H54 (cell line): ENCODE measurements around the gene GCGR.

ENCODE experiments used
- DNase-seq: peaks from one replicate; pipeline ENCODE4 v3.0.0; 2011; ENCODE audit warnings: low spot score, mixed read lengths; ENCODE audit not compliant: insufficient read length
- FAIRE-seq: peaks from 3 replicates; lab custom pipeline; 2011; peaks lifted over from hg19 to GRCh38; lab: Jason Lieb, UNC
- POLR2A ChIP-seq: IDR thresholded peaks from 2 replicates; pipeline ENCODE4 v1.6.1; 2011; ENCODE audit warnings: low read depth, mild to moderate bottlenecking, low read length

The GCGR gene

GRCh38 chr17:81842725-81843504 is 39.0 kb downstream of the GCGR start:
- FAIRE-seq (no peak), DNase-seq (no peak)
- TF ChIP-seq POLR2A = no peak

- FAIRE-seq (no peak), DNase-seq (no peak)
- no peak for TF ChIP-seq POLR2A
These were observed 39.9 kb downstream of the GCGR start for GRCh38 chr17:81843713-81844326.

GRCh38 chr17:81844327-81844851 is 40.4 kb downstream of the GCGR start:
- TF ChIP-seq POLR2A = no peak
- DNase-seq (no peak), FAIRE-seq (no peak)

- TF ChIP-seq POLR2A = no peak
- FAIRE-seq (no peak), DNase-seq (no peak)
These were observed 40.9 kb downstream of the GCGR start for GRCh38 chr17:81844887-81845286.

- DNase-seq (no peak), FAIRE-seq (no peak)
- no peak for TF ChIP-seq POLR2A
These were observed 41.4 kb downstream of the GCGR start for GRCh38 chr17:81845361-81845760.

GRCh38 chr17:81845881-81846742 is 42.2 kb downstream of the GCGR start:
- no peak for FAIRE-seq
- no peak for TF ChIP-seq POLR2A
- DNase-seq = no peak

- FAIRE-seq (no peak), DNase-seq (no peak)
- no peak for TF ChIP-seq POLR2A
These were observed 43.1 kb downstream of the GCGR start for GRCh38 chr17:81846743-81847689.

GRCh38 chr17:81849457-81849856 is 45.5 kb downstream of the GCGR start:
- no peak for FAIRE-seq
- TF ChIP-seq POLR2A = no peak
- no peak for DNase-seq

- FAIRE-seq (no peak), DNase-seq (no peak)
- TF ChIP-seq POLR2A = no peak
These were observed 47.5 kb downstream of the GCGR start for GRCh38 chr17:81851423-81851822.

- TF ChIP-seq POLR2A = no peak
- FAIRE-seq = no peak
These were observed 48.3 kb downstream of the GCGR start for GRCh38 chr17:81852237-81852636.

GRCh38 chr17:81854974-81855774 is 51.2 kb downstream of the GCGR start:
- DNase-seq = no peak

More at GRCh38 chr17:81852237-81852636, 48.3 kb downstream of the GCGR start:
- DNase-seq = no peak

GRCh38 chr17:81858170-81858966 is 54.4 kb downstream of the GCGR start:
- no peak for TF ChIP-seq POLR2A
- FAIRE-seq = no peak
- DNase-seq = no peak

More at GRCh38 chr17:81854974-81855774, 51.2 kb downstream of the GCGR start:
- TF ChIP-seq POLR2A = no peak
- no peak for FAIRE-seq
